K562 (cell line): Measurements from ENCODE around the gene KIN.

Experiments used
- CTCF ChIP-seq, 3 experiments: IDR thresholded peaks in 2 of 3; conservative IDR thresholded peaks in 1 of 3; 2 replicates each; pipeline ENCODE4 v1.5.1; 2011 to 2012; ENCODE audit warnings: low read length in 3 of 3, mild to moderate bottlenecking in 3 of 3, control low read depth in 2 of 3, improper control_type of control experiment in 1 of 3, inconsistent platforms in 1 of 3, low read depth in 1 of 3, mixed read lengths in 1 of 3, moderate library complexity in 1 of 3; ENCODE audit not compliant: insufficient read depth in 2 of 3
- FOXK1 ChIP-seq: sonication (generic); formaldehyde crosslinking; IDR thresholded peaks from 2 replicates; pipeline ENCODE4 v1.8.0; 2022; ENCODE audit warnings: missing genetic modification reagents, mild to moderate bottlenecking, borderline replicate concordance
- MXD1 ChIP-seq: fragments of 250-450 bp; sonication (Bioruptor Pico); IDR thresholded peaks from 2 replicates; pipeline ENCODE4 v1.8.0; 2021; ENCODE audit warnings: borderline replicate concordance, mild to moderate bottlenecking, moderate library complexity; ENCODE audit not compliant: poor library complexity, severe bottlenecking
- MYC ChIP-seq, 2 experiments: fragments of 250-450 bp in 1 of 2; sonication (Bioruptor Pico) in 1 of 2; IDR thresholded peaks; 2 replicates each; pipeline versions ENCODE4 v1.5.1 to v1.6.1; 2012 to 2021; ENCODE audit warnings: low read depth in 2 of 2, borderline replicate concordance in 1 of 2, improper control_type of control experiment in 1 of 2, low read length in 1 of 2, mild to moderate bottlenecking in 1 of 2, moderate library complexity in 1 of 2
- NFIC ChIP-seq: fragments of 450-650 bp; IDR thresholded peaks from 2 replicates; pipeline ENCODE4 v1.6.1; 2017; ENCODE audit warnings: mild to moderate bottlenecking, inconsistent platforms
- POLR2A ChIP-seq: fragments of 450-650 bp; conservative IDR thresholded peaks from 2 replicates; pipeline ENCODE4 v1.6.1; 2016
- RBBP5 ChIP-seq: fragments of 200-600 bp; sonication (generic); IDR thresholded peaks from 2 replicates; pipeline ENCODE4 v1.6.1; 2012; ENCODE audit warnings: borderline replicate concordance, mild to moderate bottlenecking, low read length, control low read depth, inconsistent platforms; ENCODE audit not compliant: insufficient read depth, poor library complexity, severe bottlenecking
- RFX5 ChIP-seq: IDR thresholded peaks from 2 replicates; pipeline ENCODE4 v1.6.1; 2011; ENCODE audit warnings: low read depth, mild to moderate bottlenecking, improper control_type of control experiment, low read length
- SRSF7 ChIP-seq: fragments of 200-400 bp; formaldehyde crosslinking; optimal IDR thresholded peaks from 2 replicates; pipeline ENCODE3; 2017; ENCODE audit warnings: mild to moderate bottlenecking, low read depth, low read length
- STAT6 ChIP-seq: sonication (generic); formaldehyde crosslinking; IDR thresholded peaks from 2 replicates; pipeline ENCODE4 v1.8.1; 2023; ENCODE audit warnings: mild to moderate bottlenecking, missing genetic modification reagents
- ZZZ3 ChIP-seq: fragments of 450-650 bp; IDR thresholded peaks from 2 replicates; pipeline ENCODE4 v1.6.1; 2016; ENCODE audit warnings: antibody characterized with exemption, mild to moderate bottlenecking, moderate library complexity

- TF ChIP-seq RBBP5 (no peak), RFX5 (no peak), MXD1 (CRISPR knock-in tag) (no peak), ZZZ3 (no peak), NFIC (no peak), CTCF (IDR thresholded peaks at IDR 0.05 in 2 of 3, conservative IDR thresholded peaks at IDR 0.05 in 1 of 3; ENCODE audit: insufficient read depth in 2 of 3, low read depth in 1 of 3, low read length in 3 of 3) (no peak), STAT6 (CRISPR knock-in tag) (no peak), MYC (IDR thresholded peaks at IDR 0.05; ENCODE audit: low read depth, low read length) (no peak), MYC (CRISPR knock-in tag; IDR thresholded peaks at IDR 0.05; ENCODE audit: borderline replicate concordance, low read depth) (no peak), FOXK1 (CRISPR knock-in tag) (no peak), POLR2A (no peak), SRSF7 (no peak)
These were observed 43.5 kb downstream of the KIN start for GRCh38 chr10:7744307-7744706.
